EH (cell line): ENCODE measurements around the gene L1CAM.
A peak's percentile ranks its signal among the peaks of the same experiment; 100 is the strongest.
"Not testable (repeated sequence)": the region's sequence is repeated elsewhere in the genome, so short reads cannot be mapped to it uniquely, and the experiment has no call there.

ENCODE experiments used
- DNase-seq: peaks from one replicate; pipeline ENCODE4 v3.0.0-alpha.2; 2015; ENCODE audit warnings: low read depth

Gene L1CAM

DNA sequence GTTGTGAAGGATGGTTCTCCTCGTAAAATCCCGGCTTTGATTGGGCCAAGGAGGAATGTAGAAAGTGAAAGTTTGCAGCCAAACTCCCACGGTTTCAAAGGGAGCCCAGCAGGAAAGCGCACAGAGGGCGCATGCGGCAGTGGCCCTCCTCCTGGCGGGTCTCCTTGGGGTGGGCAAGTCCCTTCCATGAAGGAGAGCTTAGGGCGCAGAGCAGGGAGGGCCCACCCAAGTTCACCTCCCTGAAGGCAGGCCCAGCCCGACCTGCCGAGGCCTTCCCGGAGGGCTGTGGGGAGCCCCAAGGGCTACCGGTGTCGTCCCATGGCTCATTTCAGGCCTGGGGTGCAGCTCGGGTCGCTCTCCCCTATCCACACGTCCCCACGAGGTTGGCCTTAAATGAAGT is 57.7 kb downstream of the L1CAM start:
- no peak for DNase-seq

DNA sequence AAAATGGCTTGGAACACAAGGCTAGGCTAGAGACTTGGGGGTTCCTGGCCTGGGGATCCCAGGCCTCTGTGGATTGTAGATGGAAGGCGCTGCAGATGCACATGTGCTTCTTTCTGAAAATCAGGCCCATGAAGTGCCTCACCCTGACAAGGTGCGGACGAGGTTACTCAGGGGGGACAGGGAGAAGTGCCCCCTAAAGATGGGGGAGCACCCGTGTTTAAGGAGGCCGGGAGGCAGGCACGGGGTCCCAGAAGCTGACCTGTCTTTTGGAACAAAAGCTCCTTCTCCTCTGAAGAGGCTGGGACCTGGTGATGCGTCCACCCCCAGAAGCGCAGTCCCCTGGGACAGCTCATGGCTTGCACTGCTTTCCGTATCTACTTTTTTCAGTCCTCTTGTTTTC is 58.1 kb downstream of the L1CAM start:
- DNase-seq: no peak

DNA sequence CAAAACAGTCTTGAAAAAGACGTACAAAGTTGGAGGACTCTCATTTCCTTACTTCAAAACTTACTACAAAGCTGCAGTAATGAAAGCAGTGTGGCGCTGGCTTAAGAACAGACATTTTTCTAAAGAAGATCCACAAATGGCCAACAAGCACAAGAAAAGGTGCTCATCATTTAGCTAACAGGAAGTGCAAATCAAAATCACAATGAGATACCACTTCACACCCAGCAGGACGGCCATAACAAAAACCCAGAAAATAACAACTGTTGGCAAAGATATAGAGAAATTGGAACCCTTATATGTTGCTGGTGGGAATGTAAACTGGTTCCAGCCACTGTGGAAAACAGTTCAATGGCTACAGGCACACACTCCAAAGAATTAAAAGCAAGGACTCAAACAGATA is 59.0 kb downstream of the L1CAM start:
- DNase-seq: no peak

DNA sequence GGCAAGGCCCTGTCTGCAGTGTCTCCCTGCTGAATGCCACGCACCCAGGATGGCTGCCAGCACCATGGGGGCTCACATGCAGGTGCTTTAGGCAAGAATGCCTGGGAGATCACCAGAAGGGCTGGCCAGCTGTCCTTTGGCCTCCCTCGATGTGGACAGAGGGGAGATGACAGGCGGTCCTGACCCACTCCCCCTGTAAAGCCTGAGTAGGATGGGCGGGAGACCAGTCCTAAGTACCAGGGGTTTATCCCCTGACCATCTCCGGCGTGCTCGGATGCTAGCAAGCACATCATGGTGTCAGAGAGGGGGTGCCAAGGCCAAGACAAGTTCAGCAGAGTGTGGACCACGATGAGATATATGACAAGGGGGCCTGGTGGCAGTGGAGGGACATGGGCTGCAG is 60.9 kb downstream of the L1CAM start:
- DNase-seq: no peak

DNA sequence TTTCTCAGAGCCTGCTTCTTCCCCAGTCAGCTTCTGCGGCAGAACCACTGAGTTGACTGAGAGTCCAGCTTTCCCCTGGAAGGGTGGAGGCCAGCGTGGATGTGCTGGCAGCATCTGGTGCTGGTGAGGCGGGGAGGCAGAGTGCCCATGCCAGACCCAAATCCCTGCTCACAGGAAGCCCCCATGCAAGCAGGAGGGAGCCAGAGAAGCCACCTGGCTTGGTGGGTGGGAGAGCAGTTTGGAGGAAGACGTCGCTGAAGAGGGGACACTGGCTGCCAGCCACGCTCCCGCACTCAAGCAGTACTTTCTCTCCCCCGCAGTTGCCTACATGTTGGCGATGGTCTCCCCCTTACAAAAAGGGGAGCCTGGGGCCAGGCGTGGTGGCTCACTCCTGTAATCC is 61.6 kb downstream of the L1CAM start:
- no peak for DNase-seq

DNA sequence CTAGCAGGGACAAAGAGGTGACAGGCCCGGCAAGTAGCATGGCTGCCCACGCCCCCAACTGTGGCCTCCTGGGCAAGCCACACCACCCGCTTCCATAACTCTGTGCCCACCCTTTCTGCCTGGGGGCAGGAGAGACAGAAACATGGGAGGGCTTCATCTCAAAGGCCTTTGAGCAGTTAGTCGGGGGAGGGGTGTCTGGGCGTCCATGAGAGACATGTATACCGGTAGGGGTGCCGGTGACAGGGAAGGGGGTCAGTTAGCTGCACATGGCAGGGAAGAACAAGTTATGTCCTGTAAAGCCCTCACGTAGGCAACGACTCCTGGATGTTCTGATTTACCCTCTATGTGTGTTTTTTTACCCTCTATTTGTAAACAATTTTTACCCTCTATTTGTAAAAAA is 64.9 kb downstream of the L1CAM start:
- no peak for DNase-seq

DNA sequence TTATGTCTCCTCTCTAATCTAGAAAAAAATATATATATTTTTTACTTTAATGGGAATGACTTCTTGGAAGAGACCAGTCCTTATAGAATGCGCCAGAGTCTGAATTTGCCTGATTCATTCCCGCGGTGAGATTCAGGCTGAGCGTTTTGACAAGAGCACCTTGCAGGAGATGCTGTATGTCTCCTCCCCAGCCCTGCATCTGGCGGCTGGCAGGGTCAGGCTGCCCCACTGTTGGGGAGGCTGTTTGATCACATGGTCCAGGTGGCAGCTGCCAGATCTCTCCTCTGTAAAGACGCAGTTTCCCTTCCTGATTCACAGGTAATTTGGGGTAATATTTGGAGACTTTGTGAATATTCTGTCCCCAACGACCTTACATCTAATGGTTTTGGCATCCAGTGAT is 65.4 kb downstream of the L1CAM start:
- no peak for DNase-seq

DNA sequence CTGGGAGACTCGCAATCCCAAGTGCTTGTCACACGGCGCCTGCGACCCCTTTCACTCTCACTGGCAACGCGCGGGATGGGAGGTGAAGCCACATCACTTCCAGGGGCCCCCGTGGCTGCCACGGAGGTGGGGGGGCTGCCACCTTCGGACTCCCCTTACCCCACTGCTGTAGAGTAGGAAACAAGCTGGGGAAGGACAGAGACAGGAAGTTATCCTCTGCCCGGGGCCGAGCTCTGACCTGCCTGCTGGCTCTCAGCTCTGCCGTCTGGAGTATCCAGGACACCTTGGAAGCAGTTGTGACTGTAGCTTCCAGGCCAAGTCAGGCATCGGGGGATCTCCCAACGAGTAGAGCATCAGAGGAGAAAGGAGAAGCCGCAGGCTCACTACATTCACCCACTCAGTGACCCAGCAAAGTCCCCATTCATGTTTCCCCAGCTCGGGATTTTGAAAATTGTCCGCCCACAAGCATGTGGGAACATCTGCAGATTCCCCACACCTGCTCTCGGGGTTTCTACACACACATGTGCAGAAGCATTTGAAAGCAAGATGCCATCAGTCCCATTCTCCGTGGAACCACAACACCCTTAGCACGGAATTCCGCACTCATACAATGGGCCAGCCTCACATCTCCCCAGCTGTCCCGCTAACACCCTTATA is 66.5 kb downstream of the L1CAM start:
- no peak for DNase-seq

DNA sequence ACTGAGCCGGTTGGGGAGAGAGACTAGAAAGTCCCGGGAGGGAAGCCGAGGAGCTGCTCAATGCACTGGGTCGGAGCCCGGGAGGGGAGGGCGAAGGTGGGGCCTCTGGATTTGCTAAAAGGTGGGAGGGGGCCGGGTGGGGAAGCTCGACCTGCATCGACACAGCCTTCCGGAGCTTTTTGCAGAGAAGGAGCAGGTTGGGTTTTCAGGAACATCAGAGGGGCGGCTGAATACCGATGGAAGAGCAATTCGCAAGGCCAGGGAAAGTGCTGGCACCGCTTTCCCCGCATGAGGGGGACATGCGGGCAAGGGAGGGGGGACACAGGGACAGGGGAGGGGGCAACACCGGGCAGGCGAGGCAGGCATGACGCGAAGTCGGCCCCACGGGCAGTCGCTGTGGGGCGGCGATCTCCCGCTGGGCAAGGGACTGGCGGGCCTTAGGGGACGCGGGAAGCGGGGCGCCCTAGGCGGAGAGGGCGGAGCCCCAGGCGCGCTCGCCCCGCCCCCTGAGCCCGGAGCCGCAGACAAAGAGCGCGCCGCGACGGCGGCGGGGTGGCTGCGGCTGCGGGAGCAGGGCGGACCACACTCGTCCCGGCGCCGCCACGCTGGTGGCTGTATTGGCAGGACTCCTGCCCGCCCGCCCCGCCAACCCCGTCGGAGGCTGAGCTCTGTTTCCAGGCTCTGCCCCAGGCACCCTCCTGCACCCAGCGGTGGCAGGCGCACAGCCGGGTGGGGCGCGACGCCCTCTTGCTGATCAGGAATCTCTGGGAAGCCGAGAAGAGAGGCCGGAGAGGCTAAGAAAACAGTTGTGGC is 67.2 kb downstream of the L1CAM start:
- DNase-seq: peak; percentile 34

DNA sequence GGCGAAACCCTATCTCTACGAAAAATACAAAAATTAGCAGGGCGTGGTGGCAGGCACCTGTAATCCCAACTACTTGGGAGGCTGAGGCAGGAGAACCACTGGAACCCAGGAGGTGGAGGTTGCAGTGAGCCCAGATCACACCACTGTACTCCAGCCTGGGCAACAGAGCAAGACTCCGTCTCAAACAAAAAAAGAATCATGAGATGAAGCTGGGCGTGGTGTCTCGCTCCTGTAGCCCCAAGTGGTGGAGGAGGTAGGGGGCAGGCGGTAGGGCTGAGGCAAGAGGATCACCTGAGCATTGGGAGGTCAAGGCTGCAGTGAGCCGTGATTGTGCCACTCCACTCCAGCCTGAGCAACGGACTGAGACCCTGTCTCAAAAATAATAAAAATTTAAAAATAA is 67.9 kb downstream of the L1CAM start:
- not testable (repeated sequence) for DNase-seq

DNA sequence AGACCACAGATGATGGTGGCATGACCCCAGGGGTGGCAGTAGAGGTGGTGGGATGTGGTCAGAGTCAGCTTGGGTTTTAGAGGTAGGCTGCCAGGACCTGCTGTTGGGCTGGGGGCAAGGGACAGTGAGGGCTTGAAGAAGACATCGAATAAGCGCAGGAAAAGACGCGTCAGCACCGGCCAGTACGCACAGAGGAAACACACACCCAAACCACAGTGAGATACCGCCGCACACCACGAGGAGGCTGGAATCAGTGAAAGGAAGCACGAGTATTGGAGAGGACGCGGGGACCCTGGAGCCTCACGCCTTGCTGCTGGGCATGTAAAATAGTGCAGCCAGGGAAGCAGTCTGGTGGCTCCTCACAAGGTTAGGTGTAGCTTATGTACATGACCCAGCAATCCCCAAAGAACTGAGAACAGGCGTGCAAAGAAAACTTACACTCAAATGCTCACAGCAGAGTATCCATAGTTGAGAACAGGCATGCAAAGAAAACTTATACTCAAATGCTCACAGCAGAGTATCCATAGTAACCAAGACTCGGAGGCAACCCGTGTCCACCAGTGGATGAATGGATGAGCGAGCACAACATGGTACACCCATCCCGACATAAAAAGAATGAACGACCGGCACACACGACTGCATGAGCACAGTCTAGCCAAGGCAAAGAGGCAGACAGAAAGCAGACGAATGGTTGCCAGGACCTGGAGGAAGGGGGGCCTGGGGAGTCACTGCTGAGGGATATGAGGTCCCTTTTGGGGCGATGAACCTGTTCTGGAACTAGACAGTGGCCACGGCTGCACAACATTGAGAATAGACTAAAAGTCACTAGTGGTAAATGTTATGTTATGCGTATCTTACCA is 68.9 kb downstream of the L1CAM start:
- DNase-seq: no peak

DNA sequence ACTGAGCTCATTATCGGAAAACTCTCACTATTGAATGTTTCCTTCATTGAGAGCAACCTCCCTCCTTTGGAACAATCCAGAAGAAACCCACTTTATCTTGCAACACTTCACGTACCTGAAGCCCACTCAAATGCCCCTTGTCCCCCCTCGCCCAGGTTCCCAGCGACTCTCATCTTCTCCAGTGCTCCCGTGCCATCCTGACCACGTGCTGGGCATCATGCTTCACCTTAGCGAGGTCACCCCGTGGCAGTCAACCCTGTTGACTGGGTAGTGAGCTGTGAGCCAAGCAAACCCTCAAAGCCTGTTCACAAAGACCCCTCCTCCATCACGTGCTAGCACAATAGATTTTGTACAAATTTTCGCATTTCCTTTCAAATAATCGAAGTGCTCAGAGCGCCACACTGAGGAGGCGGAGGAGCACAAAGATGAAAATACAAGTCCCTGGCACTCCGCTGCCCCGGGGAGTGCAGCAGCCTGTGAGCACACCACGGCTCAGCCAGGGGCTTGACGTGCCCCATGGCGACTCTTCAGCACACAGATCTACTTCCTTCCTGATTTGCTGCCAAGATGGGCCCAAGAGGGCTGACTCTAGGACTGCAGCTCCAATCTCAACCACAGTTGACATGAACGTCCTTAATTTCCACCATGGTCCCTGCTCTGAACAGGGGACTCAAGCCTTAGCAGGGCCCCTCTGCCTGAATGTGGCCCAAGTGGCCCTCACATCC is 71.2 kb downstream of the L1CAM start:
- DNase-seq: no peak

DNA sequence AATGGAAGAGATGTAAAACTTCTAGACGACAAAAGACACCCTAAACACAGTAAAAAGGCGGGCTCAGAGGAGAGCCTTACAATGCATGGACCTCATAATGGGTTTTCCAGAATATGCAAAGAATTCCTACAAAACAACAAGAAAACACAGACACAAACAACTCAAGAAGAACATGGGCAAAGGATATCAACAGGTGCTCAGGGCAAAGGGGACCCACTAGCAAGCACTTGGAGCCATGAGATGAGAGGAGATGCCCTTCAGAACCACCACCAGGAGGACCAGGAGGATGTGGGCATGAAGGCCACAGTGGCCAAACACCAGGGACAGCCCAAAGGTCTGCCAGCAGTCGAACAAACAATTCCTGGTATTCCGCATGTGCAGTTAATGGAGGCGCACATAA is 72.8 kb downstream of the L1CAM start:
- DNase-seq: no peak

DNA sequence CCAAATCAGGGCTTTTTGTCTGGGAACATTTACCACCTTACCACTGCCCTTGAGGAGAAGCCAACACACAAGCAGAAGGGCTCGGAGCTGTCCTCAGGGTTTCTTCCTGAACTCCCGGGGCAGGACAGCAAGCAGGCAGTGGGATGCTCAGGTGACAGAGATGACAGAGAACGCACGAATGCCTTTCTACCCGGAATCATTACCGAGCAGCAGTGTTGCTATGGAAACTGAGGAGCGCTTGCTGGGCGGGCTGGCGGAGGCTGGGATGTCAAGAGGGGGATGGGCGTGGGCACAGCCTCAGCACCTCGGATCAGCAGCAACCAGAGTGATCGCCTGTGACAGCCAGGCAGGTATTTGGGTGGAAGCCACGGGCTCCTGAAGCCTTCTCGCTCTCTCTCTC is 73.8 kb downstream of the L1CAM start:
- no peak for DNase-seq
